Stimulated activated CD4-positive, alpha-beta T cell treated with anti-CD3 and anti-CD28 coated beads, Interleukin-12 subunit alpha, Interleukin-12 subunit beta, amount 100 ng/mL, for 48 hours (primary cell): ENCODE measurements around the gene CADM1.

Source experiments
- DNase-seq, 3 donors: peaks; one replicate each; pipeline ENCODE4 v3.0.0-alpha.2; 2020; ENCODE audit warnings: low read depth in 2 of 3, low spot score in 1 of 3

The CADM1 gene

GRCh38 chr11:115158053-115158452 is 346.2 kb downstream of the CADM1 start:
- no peak for DNase-seq

- no peak for DNase-seq
Measured at GRCh38 chr11:115157247-115157646, 347.0 kb downstream of the CADM1 start.

GRCh38 chr11:115155978-115156377 is 348.2 kb downstream of the CADM1 start:
- no peak for DNase-seq

GRCh38 chr11:115155320-115155719 is 348.9 kb downstream of the CADM1 start:
- DNase-seq = no peak

- no peak for DNase-seq
Measured at GRCh38 chr11:115154355-115154736, 349.9 kb downstream of the CADM1 start.

- no peak for DNase-seq
Measured at GRCh38 chr11:115153731-115154354, 350.4 kb downstream of the CADM1 start.

- no peak for DNase-seq
Measured at GRCh38 chr11:115153135-115153534, 351.1 kb downstream of the CADM1 start.

- DNase-seq = no peak
Measured at GRCh38 chr11:115151010-115151409, 353.2 kb downstream of the CADM1 start.

GRCh38 chr11:115148691-115149090 is 355.5 kb downstream of the CADM1 start:
- no peak for DNase-seq

- no peak for DNase-seq
Measured at GRCh38 chr11:115148101-115148500, 356.1 kb downstream of the CADM1 start.

- no peak for DNase-seq
Measured at GRCh38 chr11:115147243-115147807, 356.9 kb downstream of the CADM1 start.

GRCh38 chr11:115146425-115146824 is 357.8 kb downstream of the CADM1 start:
- DNase-seq = no peak

- no peak for DNase-seq
Measured at GRCh38 chr11:115145324-115145723, 358.9 kb downstream of the CADM1 start.

GRCh38 chr11:115144914-115145313 is 359.3 kb downstream of the CADM1 start:
- no peak for DNase-seq

GRCh38 chr11:115144014-115144413 is 360.2 kb downstream of the CADM1 start:
- no peak for DNase-seq

- no peak for DNase-seq
Measured at GRCh38 chr11:115141231-115142114, 362.7 kb downstream of the CADM1 start.

- DNase-seq = no peak
Measured at GRCh38 chr11:115135936-115136335, 368.3 kb downstream of the CADM1 start.

- no peak for DNase-seq
Measured at GRCh38 chr11:115134926-115135325, 369.3 kb downstream of the CADM1 start.

GRCh38 chr11:115133475-115134209 is 370.6 kb downstream of the CADM1 start:
- DNase-seq = no peak

- no peak for DNase-seq
Measured at GRCh38 chr11:115132436-115133228, 371.6 kb downstream of the CADM1 start.
